ENCODE results near the gene GDPGP1. TPM values are rescaled to one million over a fixed set of nuclear protein-coding genes. Genes with fewer than 3 reads are reported as not detected.
A peak's percentile ranks its signal among the peaks of the same experiment; 100 is the strongest.
"Not testable (repeated sequence)": the region's sequence is repeated elsewhere in the genome, so short reads cannot be mapped to it uniquely, and the experiment has no call there.

GDPGP1 gene
- total and polyA plus RNA-seq, 2 experiments from 2014 or later, result 0.61 to 3.8 TPM

GRCh38 chr15:90281637-90282036 lies 47.6 kb downstream of the GDPGP1 start:
- not testable (repeated sequence) for H3K36me3 Mint-ChIP-seq (ENCODE audit: low read depth)

GRCh38 chr15:90286678-90287077 lies 52.7 kb downstream of the GDPGP1 start:
- TF ChIP-seq ZNF331 (CRISPR knock-in tag; IDR thresholded peaks at IDR 0.05; ENCODE audit: low read depth), result no peak
- TF ChIP-seq ETS1 (IDR thresholded peaks at IDR 0.05), result no peak
- peak; percentile 56 to 84 for TF ChIP-seq CTCF (conservative IDR thresholded peaks at IDR 0.05; ENCODE audit: low read depth in 2 of 2)
- Mint-ChIP-seq H3K9me3 (no peaks in the 10 kb centered on the region), H3K27ac (no peak overlapping the region), H3K27me3 (ENCODE audit: insufficient read depth, low read depth, poor library complexity) (peaks cover 3% of the 10 kb centered on the region), H3K4me3 (no peak overlapping the region), H3K36me3 (ENCODE audit: low read depth) (no peaks in the 10 kb centered on the region), H3K4me1 (peaks cover 14% of the 10 kb centered on the region; the same call in 2 of the 3 replicates)
- H3K36me3 ChIP-seq (ENCODE audit: insufficient read depth), result no peaks in the 10 kb centered on the region
- H2AFZ ChIP-seq, result no peak overlapping the region
- no peak overlapping the region for H3K27ac ChIP-seq (ENCODE audit: low read depth)
- H4K20me1 ChIP-seq (replicated peaks; ENCODE audit: insufficient read depth), result no peaks in the 10 kb centered on the region
- DNase-seq (ENCODE audit: low spot score) (peak; percentile 39), ATAC-seq (peak; percentile 71)
- peaks cover 7% of the 10 kb centered on the region; the same call in 1 of the 2 replicates for H3K4me1 ChIP-seq (ENCODE audit: insufficient read depth)
- no peaks in the 10 kb centered on the region for H3K27me3 ChIP-seq (ENCODE audit: insufficient read depth)
- no peaks in the 10 kb centered on the region for H3K9me2 ChIP-seq (ENCODE audit: insufficient read depth)
- H3F3A ChIP-seq (replicated peaks; ENCODE audit: low read depth), result no peaks in the 10 kb centered on the region
- H3K4me3 ChIP-seq, result no peak overlapping the region
- H3K4me2 ChIP-seq, result peak overlapping the region; percentile 34; the same call in 1 of the 2 replicates
- no peaks in the 10 kb centered on the region for H3K79me2 ChIP-seq (replicated peaks; ENCODE audit: insufficient read depth)

More at GRCh38 chr15:90281637-90282036, 47.6 kb downstream of the GDPGP1 start:
- not testable (repeated sequence) for H3K9me3 Mint-ChIP-seq; H3K79me2 ChIP-seq (replicated peaks; ENCODE audit: insufficient read depth); H3K36me3 ChIP-seq (ENCODE audit: insufficient read depth); H3K27me3 Mint-ChIP-seq (ENCODE audit: insufficient read depth, low read depth, poor library complexity); H3F3A ChIP-seq (replicated peaks; ENCODE audit: low read depth); H3K27ac Mint-ChIP-seq; H2AFZ ChIP-seq; H3K9me2 ChIP-seq (ENCODE audit: insufficient read depth); H4K20me1 ChIP-seq (replicated peaks; ENCODE audit: insufficient read depth); H3K4me1 Mint-ChIP-seq; H3K27me3 ChIP-seq (ENCODE audit: insufficient read depth); H3K4me2 ChIP-seq; ATAC-seq; H3K4me3 ChIP-seq; DNase-seq (ENCODE audit: low spot score); H3K4me1 ChIP-seq (ENCODE audit: insufficient read depth); H3K27ac ChIP-seq (ENCODE audit: low read depth); H3K4me3 Mint-ChIP-seq
- TF ChIP-seq CTCF (conservative IDR thresholded peaks at IDR 0.05; ENCODE audit: low read depth in 2 of 2), result 0 out of 4 replicates have a peak, but pooled peaks of 1 of the 2 experiments have one; percentile 2

GRCh38 chr15:90287101-90287500 lies 53.1 kb downstream of the GDPGP1 start:
- H3K27ac ChIP-seq (ENCODE audit: low read depth), result no peak overlapping the region
- no peaks in the 10 kb centered on the region for H3F3A ChIP-seq (replicated peaks; ENCODE audit: low read depth)
- peak overlapping the region; percentile 45; the same call in 1 of the 3 replicates for H3K4me3 Mint-ChIP-seq
- H3K27me3 Mint-ChIP-seq (ENCODE audit: insufficient read depth, low read depth, poor library complexity), result peaks cover 3% of the 10 kb centered on the region
- DNase-seq (ENCODE audit: low spot score), result peak; percentile 72
- H3K9me3 Mint-ChIP-seq, result no peaks in the 10 kb centered on the region
- H3K36me3 ChIP-seq (ENCODE audit: insufficient read depth), result no peaks in the 10 kb centered on the region
- peaks cover 17% of the 10 kb centered on the region; the same call in 2 of the 3 replicates for H3K4me1 Mint-ChIP-seq
- H3K9me2 ChIP-seq (ENCODE audit: insufficient read depth), result no peaks in the 10 kb centered on the region
- H3K79me2 ChIP-seq (replicated peaks; ENCODE audit: insufficient read depth), result no peaks in the 10 kb centered on the region
- H3K27ac Mint-ChIP-seq, result peak overlapping the region; percentile 75; the same call in 1 of the 2 replicates
- H3K4me1 ChIP-seq (ENCODE audit: insufficient read depth), result peaks cover 8% of the 10 kb centered on the region; the same call in 1 of the 2 replicates
- peak overlapping the region; percentile 34 for H3K4me2 ChIP-seq
- H2AFZ ChIP-seq, result peak overlapping the region; percentile 8
- H3K27me3 ChIP-seq (ENCODE audit: insufficient read depth), result no peaks in the 10 kb centered on the region
- H4K20me1 ChIP-seq (replicated peaks; ENCODE audit: insufficient read depth), result no peaks in the 10 kb centered on the region
- H3K4me3 ChIP-seq, result no peak overlapping the region
- ATAC-seq, result peak; percentile 84
- no peaks in the 10 kb centered on the region for H3K36me3 Mint-ChIP-seq (ENCODE audit: low read depth)
- TF ChIP-seq CREB1 (CRISPR knock-in tag; IDR thresholded peaks at IDR 0.05; ENCODE audit: low read depth), result no peak
- TF ChIP-seq JUNB (IDR thresholded peaks at IDR 0.05; ENCODE audit: unreplicated experiment), result no peak
- TF ChIP-seq STAT1 (IDR thresholded peaks at IDR 0.05; ENCODE audit: unreplicated experiment), result no peak
- no peak for TF ChIP-seq ZNF114 (CRISPR knock-in tag; IDR thresholded peaks at IDR 0.05)
- no peak for TF ChIP-seq NANOG (IDR thresholded peaks at IDR 0.05; ENCODE audit: borderline replicate concordance)
- no peak for TF ChIP-seq POLR2AphosphoS5 (IDR thresholded peaks at IDR 0.05; ENCODE audit: low read depth)
- TF ChIP-seq ZNF331 (CRISPR knock-in tag; IDR thresholded peaks at IDR 0.05; ENCODE audit: low read depth), result no peak
- TF ChIP-seq CTCF (conservative IDR thresholded peaks at IDR 0.05; ENCODE audit: low read depth in 2 of 2), result no peak
